Endothelial cell of umbilical vein (primary cell): ENCODE data around the gene CUZD1. TPM values are rescaled to one million over a fixed set of nuclear protein-coding genes. Genes with fewer than 3 reads are reported as not detected.

Experiments used
- BruUV-seq: library from RNA; stranded (reverse); fragments of 400-500 nt; replicated peaks from 2 replicates; lab custom pipeline; 2021; lab: Mats Ljungman, UMichigan
- CTCF ChIA-PET: fragments of 300-600, 350-600 bp; sonication (Branson Sonifier 250); formaldehyde crosslinking; loops from one replicate; lab custom pipeline; 2021; ENCODE audit warnings: antibody characterized with exemption, inconsistent platforms; lab: Charles Lee
- POLR2A ChIA-PET: fragments of 300-600, 350-600 bp; sonication (Branson Sonifier 250); formaldehyde crosslinking; loops from one replicate; lab custom pipeline; 2021; ENCODE audit warnings: antibody characterized with exemption, inconsistent platforms; lab: Charles Lee
- DNase-seq: peaks from one replicate; pipeline ENCODE4 v3.0.0-alpha.2; 2011; ENCODE audit warnings: low read depth, low spot score
- FAIRE-seq: peaks from 2 replicates; lab custom pipeline; 2011; peaks lifted over from hg19 to GRCh38; lab: Jason Lieb, UNC
- H2AFZ ChIP-seq: 2 replicates; pipeline ENCODE4 v1.6.0; 2012; ENCODE audit warnings: low read depth, low read length, control low read depth, inconsistent platforms
- H3K27ac ChIP-seq: 2 replicates; pipeline ENCODE4 v1.5.1; 2011; ENCODE audit warnings: low read depth, mild to moderate bottlenecking, control low read depth, low read length, moderate library complexity; ENCODE audit not compliant: insufficient read depth
- H3K27me3 ChIP-seq, 2 experiments: 2 replicates each; pipeline versions ENCODE4 v1.6.0 to v1.6.1; 2011; ENCODE audit warnings: low read length in 2 of 2, mixed read lengths in 1 of 2; ENCODE audit not compliant: control insufficient read depth in 2 of 2, insufficient read depth in 2 of 2
- H3K36me3 ChIP-seq, 2 experiments: 2 replicates in 1 of 2; 3 replicates in 1 of 2; pipeline ENCODE4 v1.5.1; 2011; ENCODE audit warnings: low read length in 2 of 2, mild to moderate bottlenecking in 1 of 2, moderate library complexity in 1 of 2; ENCODE audit not compliant: control insufficient read depth in 2 of 2, insufficient read depth in 2 of 2; ENCODE audit errors: extremely low read depth in 1 of 2
- H3K4me1 ChIP-seq: 3 replicates; pipeline ENCODE4 v1.5.1; 2011; ENCODE audit warnings: mild to moderate bottlenecking, low read length; ENCODE audit not compliant: control insufficient read depth, insufficient read depth; ENCODE audit errors: extremely low read depth
- H3K4me2 ChIP-seq: 2 replicates; pipeline ENCODE4 v1.6.1; 2011; ENCODE audit warnings: low read length, control low read depth, mixed read lengths; ENCODE audit not compliant: insufficient read depth
- H3K4me3 ChIP-seq, 3 experiments: fragments of 200-600 bp in 1 of 3; sonication (generic), shearing (Covaris generic) in 1 of 3; replicated peaks in 1 of 3; 2 replicates each; pipeline ENCODE4 v1.5.1; 2011 to 2016; ENCODE audit warnings: control low read depth in 3 of 3, low read length in 3 of 3, mild to moderate bottlenecking in 2 of 3, inconsistent platforms in 1 of 3, low read depth in 1 of 3, moderate library complexity in 1 of 3; ENCODE audit not compliant: insufficient read depth in 1 of 3
- H3K79me2 ChIP-seq: 2 replicates; pipeline ENCODE4 v1.6.0; 2012; ENCODE audit warnings: low read length, inconsistent platforms; ENCODE audit not compliant: control insufficient read depth, insufficient read depth
- H3K9ac ChIP-seq: replicated peaks from 2 replicates; pipeline ENCODE3; 2011; ENCODE audit warnings: low read length, control low read depth; ENCODE audit not compliant: insufficient read depth; ENCODE audit errors: extremely low read depth
- H3K9me1 ChIP-seq: replicated peaks from 3 replicates; pipeline ENCODE4 v1.6.0; 2011; ENCODE audit warnings: mild to moderate bottlenecking, low read length; ENCODE audit not compliant: control insufficient read depth, insufficient read depth; ENCODE audit errors: extremely low read depth
- H3K9me3 ChIP-seq: replicated peaks from 2 replicates; pipeline ENCODE4 v1.5.1; 2012; ENCODE audit warnings: low read length, inconsistent platforms; ENCODE audit not compliant: control insufficient read depth, insufficient read depth
- H4K20me1 ChIP-seq: replicated peaks from 2 replicates; pipeline ENCODE3; 2011; ENCODE audit warnings: mild to moderate bottlenecking, low read length; ENCODE audit not compliant: control insufficient read depth, insufficient read depth; ENCODE audit errors: extremely low read depth
- CTCF ChIP-seq, 2 donors: IDR thresholded peaks; 1 replicate in 1 of 2; 2 replicates in 1 of 2; pipeline ENCODE4 v1.5.1; 2011; ENCODE audit warnings: low read length in 2 of 2, mild to moderate bottlenecking in 2 of 2, moderate library complexity in 2 of 2, control low read depth in 1 of 2, inconsistent platforms in 1 of 2, low read depth in 1 of 2; ENCODE audit not compliant: insufficient read depth in 1 of 2; ENCODE audit errors: extremely low read depth in 1 of 2
- EZH2 ChIP-seq: IDR thresholded peaks from 2 replicates; pipeline ENCODE4 v1.6.1; 2012; ENCODE audit warnings: borderline replicate concordance, low read depth, mild to moderate bottlenecking, moderate library complexity, low read length, inconsistent platforms; ENCODE audit not compliant: severe bottlenecking
- FOS ChIP-seq: IDR thresholded peaks from 2 replicates; pipeline ENCODE4 v1.6.1; 2011; ENCODE audit warnings: mild to moderate bottlenecking, low read length, moderate library complexity, borderline replicate concordance; ENCODE audit not compliant: insufficient read depth
- MAX ChIP-seq: IDR thresholded peaks from 2 replicates; pipeline ENCODE4 v1.6.1; 2011; ENCODE audit not compliant: insufficient read depth, insufficient read length
- POLR2AphosphoS5 ChIP-seq: IDR thresholded peaks from 2 replicates; pipeline ENCODE4 v1.6.1; 2012; ENCODE audit warnings: low read depth, mild to moderate bottlenecking, control low read depth, low read length, moderate library complexity; ENCODE audit not compliant: insufficient read depth
- dilution Hi-C: fragments of 300-500 bp; cut with MboI; formaldehyde crosslinking; loops from one replicate; pipeline ENCODE4 v1.15.0; 2019; ENCODE audit warnings: low sequenced_read_pairs; ENCODE audit not compliant: extremely low pct_ligation_motif_present
- intact Hi-C: fragments of 100-400 bp; cut with micrococcal nuclease; formaldehyde crosslinking; loops from one replicate; pipeline ENCODE4 v1.10.0; 2022
- polyA plus RNA-seq, 4 experiments: library from polyadenylated mRNA; depleted of rRNA in 3 of 4; stranded (reverse) in 3 of 4; unstranded in 1 of 4; fragments of >200 nt; gene quantifications; 2 replicates each; pipeline versions ENCODE4 v1.2.1 to v1.2.3, GENCODE V29; 2011 to 2012; ENCODE audit warnings: missing spikeins in 1 of 4
- total RNA-seq: library from RNA; stranded (reverse); gene quantifications from 2 replicates; pipeline ENCODE4 v1.2.3, GENCODE V29; 2021

The CUZD1 gene
- total and polyA plus RNA-seq, 2 donors (not counting 3 experiments of a cell fraction or from before 2014, with no cell fraction given), result 1.1 to 1.4 TPM

- H2AFZ ChIP-seq, result no peak overlapping the region
- H3K9me1 ChIP-seq, result no peaks in the 10 kb centered on the region
- TF ChIP-seq EZH2 (no peak), CTCF (IDR thresholded peaks at IDR 0.05; ENCODE audit: extremely low read depth in 1 of 2, insufficient read depth in 1 of 2, low read depth in 1 of 2, low read length in 2 of 2) (no peak), FOS (no peak), POLR2AphosphoS5 (no peak)
- ChIA-PET POLR2A (no interaction called here), CTCF (no interaction called here)
- no peaks in the 10 kb centered on the region for H3K79me2 ChIP-seq
- dilution Hi-C loops, result no loop called here
- peaks cover 2 to 23% of the 10 kb centered on the region in 2 experiments for H3K27me3 ChIP-seq
- no peak overlapping the region for H3K4me2 ChIP-seq
- DNase-seq, result no peak
- intact Hi-C loops, result no loop called here
- no peak overlapping the region for H3K9ac ChIP-seq
- no peak overlapping the region for H3K27ac ChIP-seq
- no peak overlapping the region for H3K4me3 ChIP-seq
- no peaks in the 10 kb centered on the region for H3K4me1 ChIP-seq
- no TSS peak for BruUV-seq
- H3K36me3 ChIP-seq, result no peaks in the 10 kb centered on the region
- no peaks in the 10 kb centered on the region for H4K20me1 ChIP-seq
- H3K9me3 ChIP-seq, result no peaks in the 10 kb centered on the region
- FAIRE-seq, result no peak
Measured at GRCh38 chr10:122822973-122823690, 22.5 kb downstream of the CUZD1 start.

- CTCF ChIA-PET, result no interaction called here
- no peak for FAIRE-seq
Measured at GRCh38 chr10:122821808-122822207, 23.8 kb downstream of the CUZD1 start.

More at GRCh38 chr10:122821808-122822207, 23.8 kb downstream of the CUZD1 start:
- no peak overlapping the region for H3K4me3 ChIP-seq
- no peaks in the 10 kb centered on the region for H3K9me1 ChIP-seq
- no peaks in the 10 kb centered on the region for H3K36me3 ChIP-seq
- POLR2A ChIA-PET, result no interaction called here
- no peak overlapping the region for H3K9ac ChIP-seq
- no peaks in the 10 kb centered on the region for H3K4me1 ChIP-seq
- H3K79me2 ChIP-seq, result no peaks in the 10 kb centered on the region
- H4K20me1 ChIP-seq, result no peaks in the 10 kb centered on the region
- TF ChIP-seq CTCF (IDR thresholded peaks at IDR 0.05; ENCODE audit: extremely low read depth in 1 of 2, insufficient read depth in 1 of 2, low read depth in 1 of 2, low read length in 2 of 2), result no peak
- no peak for TF ChIP-seq POLR2AphosphoS5
- no peak for TF ChIP-seq FOS
- no peak for TF ChIP-seq MAX
- TF ChIP-seq EZH2, result no peak
- no peak for DNase-seq
- H2AFZ ChIP-seq, result no peak overlapping the region
- H3K9me3 ChIP-seq, result no peaks in the 10 kb centered on the region
- intact Hi-C loops, result no loop called here
- H3K27ac ChIP-seq, result no peak overlapping the region
- BruUV-seq, result no TSS peak
- peaks cover 4 to 35% of the 10 kb centered on the region in 2 experiments for H3K27me3 ChIP-seq
- H3K4me2 ChIP-seq, result no peak overlapping the region
- dilution Hi-C loops, result no loop called here
